Endothelial cell of umbilical vein (primary cell): ENCODE data around the gene ZMYM4.

Experiments used
- EZH2 ChIP-seq: IDR thresholded peaks from 2 replicates; pipeline ENCODE4 v1.6.1; 2012; ENCODE audit warnings: borderline replicate concordance, low read depth, mild to moderate bottlenecking, moderate library complexity, low read length, inconsistent platforms; ENCODE audit not compliant: severe bottlenecking
- FOS ChIP-seq: IDR thresholded peaks from 2 replicates; pipeline ENCODE4 v1.6.1; 2011; ENCODE audit warnings: mild to moderate bottlenecking, low read length, moderate library complexity, borderline replicate concordance; ENCODE audit not compliant: insufficient read depth
- POLR2A ChIP-seq: IDR thresholded peaks from 2 replicates; pipeline ENCODE4 v1.6.1; 2012; ENCODE audit warnings: low read depth, mild to moderate bottlenecking, control low read depth, low read length
- TF ChIP-seq, protein P1 (sequence below), 2 donors: IDR thresholded peaks; 1 replicate in 1 of 2; 2 replicates in 1 of 2; pipeline ENCODE4 v1.5.1; 2011; ENCODE audit warnings: low read length in 2 of 2, mild to moderate bottlenecking in 2 of 2, moderate library complexity in 2 of 2, control low read depth in 1 of 2, inconsistent platforms in 1 of 2, low read depth in 1 of 2; ENCODE audit not compliant: insufficient read depth in 1 of 2; ENCODE audit errors: extremely low read depth in 1 of 2
- TF ChIP-seq, protein P2 (sequence below): IDR thresholded peaks from 2 replicates; pipeline ENCODE4 v1.6.1; 2011; ENCODE audit not compliant: insufficient read depth, insufficient read length

DNA sequence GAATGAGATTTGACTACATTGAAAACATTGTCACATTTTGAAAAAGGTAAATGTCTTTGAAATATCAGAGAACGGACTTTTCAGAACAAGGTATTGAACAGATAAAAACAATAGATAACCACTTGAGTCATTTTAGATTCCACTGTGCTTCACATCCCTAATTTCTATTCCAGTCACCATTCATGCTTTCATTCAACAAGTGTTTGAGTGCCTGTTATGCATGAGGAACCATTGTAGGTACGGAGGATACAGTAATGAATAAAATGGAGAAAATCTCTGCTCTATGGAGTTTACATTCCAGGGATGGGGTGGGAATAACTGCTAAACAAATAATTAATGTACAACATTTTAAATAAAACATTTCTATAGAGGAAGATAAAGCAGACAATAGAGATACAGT lies 26.3 kb downstream of the ZMYM4 start:
- no peak for TF ChIP-seq FOS
- no peak for TF ChIP-seq EZH2
- TF ChIP-seq, protein P1, sequence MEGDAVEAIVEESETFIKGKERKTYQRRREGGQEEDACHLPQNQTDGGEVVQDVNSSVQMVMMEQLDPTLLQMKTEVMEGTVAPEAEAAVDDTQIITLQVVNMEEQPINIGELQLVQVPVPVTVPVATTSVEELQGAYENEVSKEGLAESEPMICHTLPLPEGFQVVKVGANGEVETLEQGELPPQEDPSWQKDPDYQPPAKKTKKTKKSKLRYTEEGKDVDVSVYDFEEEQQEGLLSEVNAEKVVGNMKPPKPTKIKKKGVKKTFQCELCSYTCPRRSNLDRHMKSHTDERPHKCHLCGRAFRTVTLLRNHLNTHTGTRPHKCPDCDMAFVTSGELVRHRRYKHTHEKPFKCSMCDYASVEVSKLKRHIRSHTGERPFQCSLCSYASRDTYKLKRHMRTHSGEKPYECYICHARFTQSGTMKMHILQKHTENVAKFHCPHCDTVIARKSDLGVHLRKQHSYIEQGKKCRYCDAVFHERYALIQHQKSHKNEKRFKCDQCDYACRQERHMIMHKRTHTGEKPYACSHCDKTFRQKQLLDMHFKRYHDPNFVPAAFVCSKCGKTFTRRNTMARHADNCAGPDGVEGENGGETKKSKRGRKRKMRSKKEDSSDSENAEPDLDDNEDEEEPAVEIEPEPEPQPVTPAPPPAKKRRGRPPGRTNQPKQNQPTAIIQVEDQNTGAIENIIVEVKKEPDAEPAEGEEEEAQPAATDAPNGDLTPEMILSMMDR (IDR thresholded peaks at IDR 0.05; ENCODE audit: extremely low read depth in 1 of 2, insufficient read depth in 1 of 2, low read depth in 1 of 2, low read length in 2 of 2): no peak
- TF ChIP-seq POLR2A: no peak
- TF ChIP-seq, protein P2, sequence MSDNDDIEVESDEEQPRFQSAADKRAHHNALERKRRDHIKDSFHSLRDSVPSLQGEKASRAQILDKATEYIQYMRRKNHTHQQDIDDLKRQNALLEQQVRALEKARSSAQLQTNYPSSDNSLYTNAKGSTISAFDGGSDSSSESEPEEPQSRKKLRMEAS: no peak
